Activated CD4-positive, alpha-beta T cell treated with anti-CD3 and anti-CD28 coated beads, Interleukin-2, Interleukin-4, amounts not matched to agents 100 ng/mL and 50 ng/mL, durations not matched to agents 16 hours and 8 hours (primary cell): Measurements from ENCODE around the gene S100A2.
"Not testable (repeated sequence)": the region's sequence is repeated elsewhere in the genome, so short reads cannot be mapped to it uniquely, and the experiment has no call there.

Source experiments
- DNase-seq: peaks from one replicate; pipeline ENCODE4 v3.0.0-alpha.2; 2020; ENCODE audit warnings: low spot score

The S100A2 gene

DNA sequence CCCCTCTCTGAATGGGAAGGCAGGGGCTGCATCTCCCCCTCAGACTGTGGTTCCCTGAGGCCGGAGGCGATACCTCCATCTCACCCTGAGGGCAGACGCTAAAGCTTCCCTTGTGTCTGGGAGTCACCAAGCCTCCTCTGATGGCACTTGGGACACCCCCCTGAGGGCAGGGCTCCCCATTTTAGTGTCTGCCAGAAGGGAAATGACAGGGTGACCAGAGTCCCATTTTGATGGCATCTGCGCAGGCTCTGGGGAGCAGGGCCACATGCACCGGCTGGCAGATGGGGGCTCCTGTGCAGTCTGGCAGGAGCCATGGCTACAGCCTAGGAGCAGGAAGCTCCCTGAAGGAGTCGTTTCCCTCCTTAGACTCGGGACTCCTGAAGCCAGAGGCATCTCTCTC is 1.7 kb downstream of the S100A2 start:
- no peak for DNase-seq

GRCh38 chr1:153563483-153563901 is 2.2 kb downstream of the S100A2 start:
- no peak for DNase-seq

DNA sequence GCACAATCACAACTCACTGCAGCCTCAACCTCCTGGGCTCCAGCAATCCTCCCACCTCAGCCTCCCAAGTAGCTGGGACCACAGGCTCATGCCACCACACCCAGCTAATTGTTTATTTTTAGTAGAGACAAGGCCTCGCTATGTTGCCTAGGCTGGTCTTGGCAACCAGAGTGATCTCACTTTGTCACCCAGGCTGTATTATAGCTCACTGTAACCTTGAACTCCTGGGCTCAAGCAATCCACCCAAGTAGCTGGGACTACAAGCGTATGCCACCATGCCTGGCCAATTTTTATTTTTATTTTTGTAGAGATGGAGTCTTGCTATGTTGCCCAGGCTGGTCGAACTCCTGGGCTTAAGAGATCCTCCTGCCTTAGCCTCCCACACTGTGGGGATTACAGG is 3.6 kb downstream of the S100A2 start:
- DNase-seq: not testable (repeated sequence)

DNA sequence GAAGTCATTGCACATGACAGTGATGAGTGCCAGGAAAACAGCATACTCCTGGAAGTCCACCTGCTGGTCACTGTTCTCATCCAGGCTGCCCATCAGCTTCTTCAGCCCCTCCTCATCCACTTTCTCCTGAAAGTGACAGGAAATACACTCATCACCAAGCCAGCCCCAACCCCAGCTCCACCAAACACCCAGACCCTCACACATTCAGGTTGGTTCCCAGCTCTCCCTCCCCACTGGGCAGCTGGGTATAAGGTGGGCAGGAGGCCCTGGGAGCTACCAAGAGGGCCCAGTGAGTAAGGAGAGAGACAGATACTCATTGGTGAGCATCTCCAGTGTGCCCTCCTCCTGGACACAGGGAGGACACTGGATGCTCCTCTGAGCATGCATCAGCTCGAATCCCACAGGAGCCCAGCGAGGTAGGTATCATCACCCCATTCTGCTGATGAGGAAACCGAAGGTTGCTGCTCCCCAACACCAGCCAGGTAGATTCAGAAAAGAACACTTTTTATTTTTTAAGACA is 4.1 kb downstream of the S100A2 start:
- DNase-seq: no peak

- no peak for DNase-seq
These were observed 4.7 kb downstream of the S100A2 start for GRCh38 chr1:153560771-153561465.

DNA sequence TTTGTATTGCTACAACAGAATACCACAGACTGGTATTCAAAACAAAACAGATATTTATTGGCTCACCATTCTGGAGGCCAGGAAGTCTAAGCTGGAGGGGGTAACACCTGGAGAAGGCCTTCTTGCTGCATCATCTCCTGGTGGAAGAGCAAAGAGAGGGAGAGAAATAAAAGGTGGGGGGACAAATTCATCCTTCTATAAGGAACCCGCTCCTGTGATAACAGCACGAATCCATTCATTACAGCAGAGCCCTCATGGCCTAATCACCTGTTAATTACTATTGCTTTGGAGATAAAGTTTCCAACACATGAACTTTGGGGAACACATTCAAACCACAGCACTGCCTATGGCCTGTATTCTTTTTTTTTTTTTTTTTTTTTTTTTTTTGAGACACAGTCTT is 5.4 kb downstream of the S100A2 start:
- no peak for DNase-seq

- DNase-seq: no peak
These were observed 7.8 kb downstream of the S100A2 start for GRCh38 chr1:153557877-153558276.

DNA sequence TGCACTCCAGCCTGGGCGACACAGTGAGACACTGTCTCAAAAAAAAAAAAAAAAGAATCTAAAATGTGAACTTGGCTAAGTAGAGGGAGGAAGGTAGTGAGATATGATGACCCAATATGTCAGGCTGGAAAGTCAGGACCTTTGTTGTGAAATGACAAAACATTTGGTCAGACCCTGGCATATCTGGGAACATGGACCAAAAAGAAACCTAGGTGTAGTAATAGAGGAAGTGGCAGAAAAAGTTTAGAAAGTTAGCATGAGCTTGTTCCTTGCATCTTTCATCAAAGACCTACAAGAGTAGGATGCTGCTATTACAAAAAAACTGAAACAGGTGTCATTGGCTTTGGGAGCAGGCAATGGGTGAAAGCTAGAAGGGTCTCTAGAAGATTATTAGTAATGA is 9.3 kb downstream of the S100A2 start:
- DNase-seq: no peak

GRCh38 chr1:153553830-153554541 is 11.7 kb downstream of the S100A2 start:
- no peak for DNase-seq

DNA sequence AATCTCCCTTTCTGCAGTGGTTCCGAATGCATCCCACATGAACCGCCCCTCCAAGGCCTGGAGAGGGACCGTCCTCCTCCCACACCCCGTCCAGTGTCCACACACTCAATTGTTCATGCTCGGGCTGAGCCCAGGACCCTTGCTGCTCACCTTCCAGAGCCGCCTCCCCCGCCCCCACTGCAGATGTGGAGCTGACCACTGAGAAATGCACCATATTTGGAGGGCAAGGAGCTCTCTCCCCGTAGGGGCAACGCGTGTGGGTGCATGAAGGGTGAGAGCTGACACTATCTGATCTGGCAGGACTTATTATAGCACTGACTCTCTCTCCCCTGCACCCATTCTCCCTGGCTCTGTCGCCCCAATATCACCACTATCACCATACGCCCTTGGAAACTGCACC is 12.5 kb downstream of the S100A2 start:
- no peak for DNase-seq

GRCh38 chr1:153552335-153552734 is 13.3 kb downstream of the S100A2 start:
- no peak for DNase-seq

GRCh38 chr1:153550827-153551500 is 14.7 kb downstream of the S100A2 start:
- DNase-seq: no peak

GRCh38 chr1:153550398-153550758 is 15.3 kb downstream of the S100A2 start:
- DNase-seq: no peak

DNA sequence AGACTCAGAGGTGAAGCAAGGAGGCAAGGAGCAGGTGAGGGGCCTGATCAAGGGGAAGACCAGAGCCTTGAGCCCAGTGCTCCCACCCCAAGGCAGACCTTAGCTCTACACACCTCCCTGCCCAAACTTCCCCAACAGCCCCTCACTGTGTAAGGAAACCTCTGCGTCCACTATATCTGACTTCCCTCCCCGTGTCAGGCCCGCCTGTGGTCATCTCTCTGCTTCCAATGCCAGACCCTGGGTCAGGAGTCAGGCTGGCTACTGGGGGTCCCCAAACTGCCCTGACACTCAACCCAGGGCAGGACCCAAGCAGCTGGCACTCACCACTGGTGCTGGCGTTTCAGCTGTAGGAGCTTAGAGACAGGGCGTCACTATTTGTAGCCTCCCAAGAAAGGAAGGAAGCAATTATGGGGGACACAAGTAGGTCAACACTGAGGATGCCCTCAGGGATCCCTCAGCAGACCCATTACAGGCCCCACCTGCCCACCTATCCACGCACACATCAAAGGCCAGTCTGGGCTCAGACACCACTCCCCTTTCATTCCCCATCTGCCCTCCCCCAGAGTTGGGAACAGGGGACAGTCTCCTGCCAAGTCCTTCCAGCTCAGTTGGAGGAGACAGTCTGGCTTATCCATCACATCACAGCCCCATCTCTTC is 15.8 kb downstream of the S100A2 start:
- no peak for DNase-seq

- no peak for DNase-seq
These were observed 16.6 kb downstream of the S100A2 start, which contains the start of gene S100A3 for GRCh38 chr1:153548722-153549688. S100A3 (minus strand) TSS chr1:153549258; CDS start chr1:153548485, 773 bp downstream.

- no peak for DNase-seq
These were observed 17.8 kb downstream of the S100A2 start for GRCh38 chr1:153547560-153548551.

GRCh38 chr1:153546796-153547559 is 18.7 kb downstream of the S100A2 start:
- no peak for DNase-seq

- DNase-seq: no peak
These were observed 19.3 kb downstream of the S100A2 start for GRCh38 chr1:153546371-153546770.
